ENCODE data around the gene ADAMTS2. TPM values are rescaled to one million over a fixed set of nuclear protein-coding genes. Genes with fewer than 3 reads are reported as not detected.

ADAMTS2 gene
- total RNA-seq, 1 donor from 2014 or later: 1.2 TPM

GRCh38 chr5:179314606-179315355 lies 30.5 kb downstream of the ADAMTS2 start:
- H3K27me3 Mint-ChIP-seq (ENCODE audit: insufficient read depth, low read depth): peaks cover 11% of the 10 kb centered on the region
- no peak overlapping the region for H3K4me3 ChIP-seq
- peak overlapping the region; percentile 91 for H3K27ac Mint-ChIP-seq
- DNase-seq (ENCODE audit: low spot score): no peak
- peaks cover 13% of the 10 kb centered on the region for H3F3A ChIP-seq (ENCODE audit: low read depth)
- no peak overlapping the region for H3K4me3 Mint-ChIP-seq
- TF ChIP-seq EZH2phosphoT487 (IDR thresholded peaks at IDR 0.05) (no peak), EZH2 (IDR thresholded peaks at IDR 0.05) (no peak), CTCF (IDR thresholded peaks at IDR 0.05) (no peak)
- H3K4me2 ChIP-seq: no peak overlapping the region
- H3K9me3 Mint-ChIP-seq: peaks cover 6% of the 10 kb centered on the region
- no peaks in the 10 kb centered on the region for H3K9me3 ChIP-seq (ENCODE audit: low read depth)
- no peak overlapping the region for H3K27ac ChIP-seq
- H4K20me1 ChIP-seq (ENCODE audit: low read depth): no peaks in the 10 kb centered on the region
- peaks cover 2% of the 10 kb centered on the region for H3K36me3 Mint-ChIP-seq
- H3K36me3 ChIP-seq: no peaks in the 10 kb centered on the region
- H3K4me1 Mint-ChIP-seq: peaks cover 33% of the 10 kb centered on the region
- no peak overlapping the region for H2AFZ ChIP-seq (replicated peaks)
- H3K27me3 ChIP-seq: no peaks in the 10 kb centered on the region
- peaks cover 19% of the 10 kb centered on the region for H3K4me1 ChIP-seq
- no peak overlapping the region for H3K9ac ChIP-seq
- no peaks in the 10 kb centered on the region for H3K79me2 ChIP-seq (ENCODE audit: low read depth)

GRCh38 chr5:179313849-179314521 lies 31.3 kb downstream of the ADAMTS2 start:
- Histone ChIP-seq H3K9ac (no peak overlapping the region), H3K36me3 (no peaks in the 10 kb centered on the region), H3K79me2 (ENCODE audit: low read depth) (no peaks in the 10 kb centered on the region), H4K20me1 (ENCODE audit: low read depth) (no peaks in the 10 kb centered on the region), H3K4me2 (no peak overlapping the region), H3K27ac (no peak overlapping the region), H3K9me3 (ENCODE audit: low read depth) (no peaks in the 10 kb centered on the region), H3K4me3 (no peak overlapping the region), H3K4me1 (peaks cover 15% of the 10 kb centered on the region), H3K27me3 (no peaks in the 10 kb centered on the region), H2AFZ (replicated peaks) (no peak overlapping the region), H3F3A (ENCODE audit: low read depth) (peaks cover 13% of the 10 kb centered on the region)
- Mint-ChIP-seq H3K27ac (peak overlapping the region; percentile 91), H3K4me1 (peaks cover 27% of the 10 kb centered on the region), H3K27me3 (ENCODE audit: insufficient read depth, low read depth) (peaks cover 10% of the 10 kb centered on the region), H3K4me3 (no peak overlapping the region), H3K9me3 (peaks cover 6% of the 10 kb centered on the region), H3K36me3 (peaks cover 2% of the 10 kb centered on the region)
- no peak for DNase-seq (ENCODE audit: low spot score)
- TF ChIP-seq CTCF (IDR thresholded peaks at IDR 0.05): no peak
- TF ChIP-seq EZH2 (IDR thresholded peaks at IDR 0.05): no peak
- TF ChIP-seq EZH2phosphoT487 (IDR thresholded peaks at IDR 0.05): no peak

- H3K4me3 ChIP-seq: no peak overlapping the region
- peaks cover 6% of the 10 kb centered on the region for H3K9me3 Mint-ChIP-seq
- H3K27me3 Mint-ChIP-seq (ENCODE audit: insufficient read depth, low read depth): peaks cover 9% of the 10 kb centered on the region
- H3K27ac Mint-ChIP-seq: peak overlapping the region; percentile 8
- H3K9me3 ChIP-seq (ENCODE audit: low read depth): no peaks in the 10 kb centered on the region
- no peaks in the 10 kb centered on the region for H3K79me2 ChIP-seq (ENCODE audit: low read depth)
- H3F3A ChIP-seq (ENCODE audit: low read depth): no peaks in the 10 kb centered on the region
- peaks cover 2% of the 10 kb centered on the region for H3K36me3 Mint-ChIP-seq
- no peak for TF ChIP-seq EZH2phosphoT487 (IDR thresholded peaks at IDR 0.05)
- no peak for TF ChIP-seq CTCF (IDR thresholded peaks at IDR 0.05)
- TF ChIP-seq EZH2 (IDR thresholded peaks at IDR 0.05): no peak
- no peak overlapping the region for H2AFZ ChIP-seq (replicated peaks)
- H4K20me1 ChIP-seq (ENCODE audit: low read depth): no peaks in the 10 kb centered on the region
- no peak overlapping the region for H3K4me2 ChIP-seq
- no peak for DNase-seq (ENCODE audit: low spot score)
- peaks cover 4% of the 10 kb centered on the region for H3K4me1 ChIP-seq
- H3K27ac ChIP-seq: no peak overlapping the region
- no peak overlapping the region for H3K9ac ChIP-seq
- H3K4me3 Mint-ChIP-seq: no peak overlapping the region
- no peaks in the 10 kb centered on the region for H3K27me3 ChIP-seq
- H3K4me1 Mint-ChIP-seq: peaks cover 17% of the 10 kb centered on the region
- no peaks in the 10 kb centered on the region for H3K36me3 ChIP-seq
Observed at GRCh38 chr5:179312557-179313235, 32.6 kb downstream of the ADAMTS2 start.

All from neural progenitor cell (in vitro differentiated cells).